Esophagus muscularis mucosa (tissue), 4 donors: ENCODE data around the gene DNAH6. TPM values are rescaled to one million over a fixed set of nuclear protein-coding genes. Genes with fewer than 3 reads are reported as not detected.

ENCODE experiments used
- DNase-seq: peaks from one replicate; pipeline ENCODE4 v3.0.0-alpha.2; 2017; ENCODE audit errors: extremely low spot score
- H3K27ac ChIP-seq, 4 donors: fragments of 200-600 bp; sonication (generic); replicated peaks in 1 of 4; 1 replicate in 3 of 4; 2 replicates in 1 of 4; pipeline ENCODE4 v1.5.1; 2016 to 2019; ENCODE audit warnings: mild to moderate bottlenecking in 1 of 4
- H3K27me3 ChIP-seq, 4 donors: fragments of 200-600 bp; sonication (generic); one replicate each; pipeline versions ENCODE4 v1.5.1 to v1.6.0; 2016 to 2019
- H3K36me3 ChIP-seq, 4 donors: fragments of 200-600 bp; sonication (generic); one replicate each; pipeline ENCODE4 v1.5.1; 2016 to 2019
- H3K4me1 ChIP-seq, 4 donors: fragments of 200-600 bp; sonication (generic); one replicate each; pipeline ENCODE4 v1.5.1; 2016 to 2019
- H3K4me3 ChIP-seq, 4 donors: fragments of 200-600 bp; sonication (generic); 1 replicate in 2 of 4; 2 replicates in 2 of 4; pipeline ENCODE4 v1.5.1; 2016 to 2019; ENCODE audit warnings: mild to moderate bottlenecking in 4 of 4, moderate library complexity in 1 of 4
- H3K9me3 ChIP-seq, 4 donors: fragments of 200-600 bp; sonication (generic); 1 replicate in 3 of 4; 2 replicates in 1 of 4; pipeline ENCODE4 v1.5.1; 2016 to 2019
- CTCF ChIP-seq, 3 experiments: fragments of 200-600 bp in 2 of 3; fragments of 450-650 bp in 1 of 3; sonication (generic) in 2 of 3; IDR thresholded peaks; one replicate each; pipeline ENCODE4 v1.5.1; 2017 to 2019; ENCODE audit warnings: antibody characterized with exemption in 3 of 3, mild to moderate bottlenecking in 2 of 3, moderate library complexity in 1 of 3
- EP300 ChIP-seq: sonication (generic); formaldehyde crosslinking; IDR thresholded peaks from one replicate; pipeline ENCODE4 v1.6.1; 2017; ENCODE audit warnings: antibody characterized with exemption
- POLR2A ChIP-seq: fragments of 450-650 bp; IDR thresholded peaks from one replicate; pipeline ENCODE4 v1.6.1; 2017; ENCODE audit warnings: antibody characterized with exemption, moderate library complexity, mild to moderate bottlenecking, low read depth
- POLR2AphosphoS5 ChIP-seq, 2 donors: sonication (generic); formaldehyde crosslinking; IDR thresholded peaks; one replicate each; pipeline ENCODE4 v1.6.1; 2017; ENCODE audit warnings: antibody characterized with exemption in 2 of 2
- WGBS: methylation state at CpG from one replicate; pipeline ENCODE4 v1.1.5; 2018; 5-methylcytosine and 5-hydroxymethylcytosine counted together
- intact Hi-C: fragments of 100-400 bp; cut with DNase I; formaldehyde crosslinking; loops from one replicate; pipeline ENCODE4 v1.15.1; 2023
- total RNA-seq, 4 donors: library from RNA; depleted of rRNA; stranded (reverse); fragments of >200 nt; gene quantifications; one replicate each; pipeline versions ENCODE4 v1.1.0 to v1.2.1, GENCODE V29; 2016

Gene DNAH6
- total RNA-seq, 4 donors from 2014 or later = 0.11 to 0.42 (median 0.23) TPM

- 94% methylated on average over 3 of the region's 3 CpGs for WGBS
- no peak for TF ChIP-seq POLR2A
- no peak for TF ChIP-seq EP300
- no peak for TF ChIP-seq CTCF (IDR thresholded peaks at IDR 0.05)
- TF ChIP-seq POLR2AphosphoS5 (IDR thresholded peaks at IDR 0.05) = no peak
- H3K27me3 ChIP-seq = no peaks in the 10 kb centered on the region
- H3K36me3 ChIP-seq = no peaks in the 10 kb centered on the region
- no peak overlapping the region for H3K27ac ChIP-seq
- no peaks in the 10 kb centered on the region for H3K9me3 ChIP-seq
- no peaks in the 10 kb centered on the region for H3K4me1 ChIP-seq
- no peak for DNase-seq
- no peak overlapping the region for H3K4me3 ChIP-seq
- intact Hi-C loops = no loop called here
Measured at GRCh38 chr2:84702941-84703340, 186.6 kb downstream of the DNAH6 start.

- Histone ChIP-seq H3K27ac (no peak overlapping the region), H3K27me3 (no peaks in the 10 kb centered on the region), H3K36me3 (no peaks in the 10 kb centered on the region), H3K9me3 (no peaks in the 10 kb centered on the region), H3K4me1 (no peaks in the 10 kb centered on the region), H3K4me3 (no peak overlapping the region)
- intact Hi-C loops = no loop called here
- no peak for DNase-seq
- TF ChIP-seq POLR2A = no peak
- 89% methylated on average over 2 of the region's 2 CpGs for WGBS
Measured at GRCh38 chr2:84703831-84704230, 187.5 kb downstream of the DNAH6 start.

GRCh38 chr2:84704505-84705244 is 188.4 kb downstream of the DNAH6 start:
- TF ChIP-seq POLR2AphosphoS5 (IDR thresholded peaks at IDR 0.05) = no peak
- no peak for TF ChIP-seq EP300
- TF ChIP-seq POLR2A = no peak
- no peak for TF ChIP-seq CTCF (IDR thresholded peaks at IDR 0.05)
- H3K4me1 ChIP-seq = no peaks in the 10 kb centered on the region
- WGBS = 74% methylated on average over 6 of the region's 6 CpGs

GRCh38 chr2:84705858-84706257 is 189.6 kb downstream of the DNAH6 start:
- no peaks in the 10 kb centered on the region for H3K36me3 ChIP-seq
- 73% methylated on average over 2 of the region's 2 CpGs for WGBS
- H3K27me3 ChIP-seq = no peaks in the 10 kb centered on the region
- DNase-seq = no peak
- no peaks in the 10 kb centered on the region for H3K4me1 ChIP-seq
- H3K27ac ChIP-seq = no peak overlapping the region
- no peaks in the 10 kb centered on the region for H3K9me3 ChIP-seq
- intact Hi-C loops = no loop called here
- H3K4me3 ChIP-seq = no peak overlapping the region
- TF ChIP-seq POLR2A (no peak), CTCF (IDR thresholded peaks at IDR 0.05) (no peak)

More at GRCh38 chr2:84704505-84705244, 188.4 kb downstream of the DNAH6 start:
- Histone ChIP-seq H3K27me3 (no peaks in the 10 kb centered on the region), H3K4me3 (no peak overlapping the region), H3K36me3 (no peaks in the 10 kb centered on the region), H3K27ac (no peak overlapping the region), H3K9me3 (no peaks in the 10 kb centered on the region)
- no peak for DNase-seq
- intact Hi-C loops = no loop called here

GRCh38 chr2:84708442-84708841 is 192.1 kb downstream of the DNAH6 start:
- no peaks in the 10 kb centered on the region for H3K4me1 ChIP-seq
- intact Hi-C loops = no loop called here
- H3K4me3 ChIP-seq = no peak overlapping the region
- no peak for DNase-seq
- no peaks in the 10 kb centered on the region for H3K27me3 ChIP-seq
- TF ChIP-seq CTCF (IDR thresholded peaks at IDR 0.05) = no peak
- no peak for TF ChIP-seq EP300
- TF ChIP-seq POLR2A = no peak
- no peak for TF ChIP-seq POLR2AphosphoS5 (IDR thresholded peaks at IDR 0.05)
- no peak overlapping the region for H3K27ac ChIP-seq
- no peaks in the 10 kb centered on the region for H3K36me3 ChIP-seq
- no peaks in the 10 kb centered on the region for H3K9me3 ChIP-seq
